Renal cortex interstitium (tissue), 11 donors: ENCODE results near the gene PPP1R7. TPM values are rescaled to one million over a fixed set of nuclear protein-coding genes. Genes with fewer than 3 reads are reported as not detected.

Experiments used
- DNase-seq, 11 donors: peaks; one replicate each; pipeline ENCODE4 v3.0.0-alpha.2; 2013; ENCODE audit warnings: low read depth in 9 of 11, low spot score in 4 of 11; ENCODE audit errors: extremely low read depth in 1 of 11
- polyA plus RNA-seq, 3 donors: library from polyadenylated mRNA; unstranded; fragments of 120-200 nt; gene quantifications; one replicate each; pipeline ENCODE4 v1.2.1, GENCODE V29; 2013; ENCODE audit not compliant: insufficient read length in 3 of 3

Gene PPP1R7
- polyA plus RNA-seq, 3 donors: 66.9 to 84.2 (median 77.4) TPM

- no peak for DNase-seq
Measured at GRCh38 chr2:241199286-241199685, 49.0 kb downstream of the PPP1R7 start.

GRCh38 chr2:241199897-241200821, 49.9 kb downstream of the PPP1R7 start:
- no peak for DNase-seq

- no peak for DNase-seq
Measured at GRCh38 chr2:241200822-241201395, 50.6 kb downstream of the PPP1R7 start.

- no peak for DNase-seq
Measured at GRCh38 chr2:241201445-241202267, 51.4 kb downstream of the PPP1R7 start.

- DNase-seq: no peak
Measured at GRCh38 chr2:241202268-241202585, 52.0 kb downstream of the PPP1R7 start.

GRCh38 chr2:241202681-241203080, 52.4 kb downstream of the PPP1R7 start:
- DNase-seq: no peak

GRCh38 chr2:241203218-241204009, 53.1 kb downstream of the PPP1R7 start:
- DNase-seq: no peak

- DNase-seq: no peak
Measured at GRCh38 chr2:241204010-241204384, 53.7 kb downstream of the PPP1R7 start.

- DNase-seq: no peak
Measured at GRCh38 chr2:241204490-241204889, 54.2 kb downstream of the PPP1R7 start.

GRCh38 chr2:241205086-241205485, 54.8 kb downstream of the PPP1R7 start:
- DNase-seq: no peak

- DNase-seq: no peak
Measured at GRCh38 chr2:241207151-241207550, 56.9 kb downstream of the PPP1R7 start.

- no peak for DNase-seq
Measured at GRCh38 chr2:241207641-241208040, 57.4 kb downstream of the PPP1R7 start.

GRCh38 chr2:241208058-241208457, 57.8 kb downstream of the PPP1R7 start:
- no peak for DNase-seq

- no peak for DNase-seq
Measured at GRCh38 chr2:241209271-241209670, 59.0 kb downstream of the PPP1R7 start.

GRCh38 chr2:241211276-241211675, 61.0 kb downstream of the PPP1R7 start:
- no peak for DNase-seq

- DNase-seq: no peak
Measured at GRCh38 chr2:241213041-241213440, 62.8 kb downstream of the PPP1R7 start.

- no peak for DNase-seq
Measured at GRCh38 chr2:241213567-241213966, 63.3 kb downstream of the PPP1R7 start.

- no peak for DNase-seq
Measured at GRCh38 chr2:241214209-241214608, 63.9 kb downstream of the PPP1R7 start.

GRCh38 chr2:241214766-241215165, 64.5 kb downstream of the PPP1R7 start:
- DNase-seq: no peak
